GM23338 (cell line): Measurements from ENCODE around the gene ZDHHC8. TPM values are rescaled to one million over a fixed set of nuclear protein-coding genes. Genes with fewer than 3 reads are reported as not detected.

Experiments used
- ATAC-seq: fragments of 200-7000 bp; cut with Tn5 transposase; 3 replicates; pipeline ENCODE4 v1.9.1; 2020
- DNase-seq: peaks from one replicate; pipeline ENCODE4 v3.0.0-alpha.2; 2015; ENCODE audit warnings: low spot score
- H2AFZ ChIP-seq: fragments of 200-600 bp; sonication (generic); 2 replicates; pipeline ENCODE4 v1.8.0; 2016; ENCODE audit warnings: antibody characterized with exemption, mild to moderate bottlenecking, moderate library complexity
- H3F3A ChIP-seq: fragments of 200-600 bp; sonication (generic); replicated peaks from 2 replicates; pipeline ENCODE4 v1.8.0; 2017; ENCODE audit warnings: antibody characterized with exemption, mixed run types, low read depth
- H3K27ac ChIP-seq: fragments of 200-600 bp; sonication (generic); 2 replicates; pipeline ENCODE4 v1.6.1; 2016; ENCODE audit warnings: low read depth
- H3K27me3 ChIP-seq: fragments of 200-600 bp; sonication (generic); 2 replicates; pipeline ENCODE4 v1.8.0; 2016; ENCODE audit warnings: mild to moderate bottlenecking, mixed run types, moderate library complexity; ENCODE audit not compliant: insufficient read depth
- H3K36me3 ChIP-seq: fragments of 200-600 bp; sonication (generic); 2 replicates; pipeline ENCODE4 v1.8.0; 2016; ENCODE audit warnings: mild to moderate bottlenecking; ENCODE audit not compliant: insufficient read depth
- H3K4me1 ChIP-seq: fragments of 200-600 bp; sonication (generic); 2 replicates; pipeline ENCODE4 v1.8.0; 2016; ENCODE audit warnings: mild to moderate bottlenecking, moderate library complexity; ENCODE audit not compliant: insufficient read depth
- H3K4me2 ChIP-seq: fragments of 200-600 bp; sonication (generic); 2 replicates; pipeline ENCODE4 v1.7.1; 2017; ENCODE audit warnings: mixed run types
- H3K4me3 ChIP-seq: fragments of 200-600 bp; sonication (generic); 2 replicates; pipeline ENCODE4 v1.6.1; 2016; ENCODE audit warnings: mixed run types
- H3K79me2 ChIP-seq: fragments of 200-600 bp; sonication (generic); replicated peaks from 2 replicates; pipeline ENCODE4 v1.8.0; 2017; ENCODE audit warnings: mild to moderate bottlenecking; ENCODE audit not compliant: insufficient read depth
- H3K9me2 ChIP-seq: fragments of 200-600 bp; sonication (generic); 2 replicates; pipeline ENCODE4 v1.8.0; 2017; ENCODE audit not compliant: insufficient read depth
- H4K20me1 ChIP-seq: fragments of 200-600 bp; sonication (generic); replicated peaks from 2 replicates; pipeline ENCODE4 v1.8.0; 2017; ENCODE audit warnings: mild to moderate bottlenecking; ENCODE audit not compliant: insufficient read depth
- H3K27ac Mint-ChIP-seq: 2 replicates; pipeline ENCODE4 v1.8.0; 2020; ENCODE audit warnings: inconsistent platforms, mild to moderate bottlenecking, moderate library complexity, mixed read lengths
- H3K27me3 Mint-ChIP-seq: 3 replicates; pipeline ENCODE4 v1.8.0; 2022; ENCODE audit warnings: low read depth, mild to moderate bottlenecking, moderate library complexity, mixed read lengths, inconsistent platforms; ENCODE audit not compliant: insufficient read depth, poor library complexity
- H3K36me3 Mint-ChIP-seq: 3 replicates; pipeline ENCODE4 v1.8.0; 2021; ENCODE audit warnings: low read depth, mild to moderate bottlenecking, inconsistent platforms, moderate library complexity, mixed read lengths
- H3K4me1 Mint-ChIP-seq: 3 replicates; pipeline ENCODE4 v1.8.0; 2020; ENCODE audit warnings: mild to moderate bottlenecking, inconsistent platforms, mixed read lengths
- H3K4me3 Mint-ChIP-seq: 3 replicates; pipeline ENCODE4 v1.8.0; 2021; ENCODE audit warnings: moderate library complexity, mild to moderate bottlenecking, inconsistent platforms, mixed read lengths
- H3K9me3 Mint-ChIP-seq: 3 replicates; pipeline ENCODE4 v1.8.0; 2020; ENCODE audit warnings: moderate library complexity, mild to moderate bottlenecking, inconsistent platforms, mixed read lengths
- CREB1 ChIP-seq: fragments of 250-450 bp; sonication (Bioruptor Pico); IDR thresholded peaks from 2 replicates; pipeline ENCODE4 v1.5.0; 2020; ENCODE audit warnings: low read depth, mild to moderate bottlenecking, moderate library complexity
- CTCF ChIP-seq, 2 experiments: fragments of 200-600 bp in 1 of 2; sonication (generic) in 1 of 2; conservative IDR thresholded peaks; 2 replicates each; pipeline versions ENCODE4 v1.5.1 to v1.6.1; 2016 to 2017; ENCODE audit warnings: antibody characterized with exemption in 2 of 2, low read depth in 2 of 2, mild to moderate bottlenecking in 2 of 2, moderate library complexity in 1 of 2
- EZH2 ChIP-seq: fragments of 200-600 bp; sonication (generic); IDR thresholded peaks from one replicate; pipeline ENCODE4 v1.8.0; 2017; ENCODE audit warnings: antibody characterized with exemption, mild to moderate bottlenecking, low read depth; ENCODE audit not compliant: unreplicated experiment
- EZH2phosphoT487 ChIP-seq: fragments of 200-600 bp; sonication (generic); IDR thresholded peaks from one replicate; pipeline ENCODE4 v1.8.1; 2018; ENCODE audit warnings: antibody characterized with exemption; ENCODE audit not compliant: unreplicated experiment
- JUNB ChIP-seq: IDR thresholded peaks from one replicate; pipeline ENCODE4 v1.6.1; 2016; ENCODE audit warnings: antibody characterized with exemption; ENCODE audit not compliant: unreplicated experiment
- POLR2AphosphoS5 ChIP-seq: IDR thresholded peaks from 2 replicates; pipeline ENCODE4 v1.6.1; 2016; ENCODE audit warnings: antibody characterized with exemption, low read depth
- REST ChIP-seq: IDR thresholded peaks from one replicate; pipeline ENCODE4 v1.6.1; 2018; ENCODE audit warnings: antibody characterized with exemption; ENCODE audit not compliant: unreplicated experiment
- STAT1 ChIP-seq: IDR thresholded peaks from one replicate; pipeline ENCODE4 v1.6.1; 2016; ENCODE audit warnings: antibody characterized with exemption; ENCODE audit not compliant: unreplicated experiment
- ZNF114 ChIP-seq: fragments of 250-450 bp; sonication (Bioruptor Pico); IDR thresholded peaks from 2 replicates; pipeline ENCODE4 v1.5.0; 2020; ENCODE audit warnings: mild to moderate bottlenecking, moderate library complexity
- polyA plus RNA-seq: library from polyadenylated mRNA; unstranded; fragments of >200 nt; fragmentation: Nextera tagmentation; extraction: Ambion mirVana; gene quantifications from 2 replicates; pipeline ENCODE4 v1.2.1, GENCODE V29; 2016
- total RNA-seq: library from RNA; depleted of rRNA; stranded (reverse); fragments of >200 nt; shearing (Covaris generic); gene quantifications from 2 replicates; pipeline ENCODE4 v1.2.3, GENCODE V29; 2014

The ZDHHC8 gene
- total and polyA plus RNA-seq, 2 experiments from 2014 or later: 13.7 to 47.6 TPM

GRCh38 chr22:20127318-20127868, 4.2 kb upstream of the ZDHHC8 start:
- H3F3A ChIP-seq: peaks cover 47% of the 10 kb centered on the region
- H3K36me3 ChIP-seq: peaks cover 17% of the 10 kb centered on the region; the same call in 1 of the 2 replicates
- H3K27ac ChIP-seq: peak overlapping the region; percentile 66
- Mint-ChIP-seq H3K27ac (no peak overlapping the region; the same call in 1 of the 2 replicates), H3K27me3 (peaks cover 13% of the 10 kb centered on the region), H3K36me3 (peaks cover 59% of the 10 kb centered on the region), H3K9me3 (no peaks in the 10 kb centered on the region), H3K4me3 (no peak overlapping the region), H3K4me1 (no peaks in the 10 kb centered on the region; the same call in 2 of the 3 replicates)
- no peak for TF ChIP-seq CTCF (conservative IDR thresholded peaks at IDR 0.05; ENCODE audit: low read depth in 2 of 2)
- no peak; the same call in 1 of the 2 replicates for TF ChIP-seq POLR2AphosphoS5
- no peak for TF ChIP-seq JUNB
- TF ChIP-seq STAT1: no peak
- no peak for TF ChIP-seq REST
- TF ChIP-seq ZNF114 (CRISPR knock-in tag): no peak
- TF ChIP-seq EZH2: no peak
- no peak for TF ChIP-seq EZH2phosphoT487
- no peak for TF ChIP-seq CREB1 (CRISPR knock-in tag)
- no peaks in the 10 kb centered on the region for H3K27me3 ChIP-seq
- ATAC-seq: no peak
- H3K4me2 ChIP-seq: no peak overlapping the region
- H3K4me1 ChIP-seq: no peaks in the 10 kb centered on the region
- no peaks in the 10 kb centered on the region for H3K9me2 ChIP-seq
- no peak overlapping the region for H2AFZ ChIP-seq
- DNase-seq: no peak
- peaks cover 11% of the 10 kb centered on the region for H3K79me2 ChIP-seq
- peaks cover 19% of the 10 kb centered on the region for H4K20me1 ChIP-seq
- H3K4me3 ChIP-seq: no peak overlapping the region
